ENCODE measurements around the gene LTO1.

- TF ChIP-seq ZNF737 (CRISPR knock-in tag; IDR thresholded peaks at IDR 0.05; ENCODE audit: borderline replicate concordance) (no peak), ZNF503 (CRISPR knock-in tag; IDR thresholded peaks at IDR 0.05) (no peak), ZNF563 (CRISPR knock-in tag; IDR thresholded peaks at IDR 0.05) (no peak), PRPF4 (IDR thresholded peaks at IDR 0.05; ENCODE audit: low read depth, low read length, poor library complexity, severe bottlenecking) (no peak), E2F1 (CRISPR knock-in tag; IDR thresholded peaks at IDR 0.05) (no peak), FOXP1 (IDR thresholded peaks at IDR 0.05) (no peak), FOXP1 (CRISPR knock-in tag; IDR thresholded peaks at IDR 0.05) (no peak), ARNTL (CRISPR knock-in tag; IDR thresholded peaks at IDR 0.05) (no peak)
- TF ChIP-seq, protein P1, sequence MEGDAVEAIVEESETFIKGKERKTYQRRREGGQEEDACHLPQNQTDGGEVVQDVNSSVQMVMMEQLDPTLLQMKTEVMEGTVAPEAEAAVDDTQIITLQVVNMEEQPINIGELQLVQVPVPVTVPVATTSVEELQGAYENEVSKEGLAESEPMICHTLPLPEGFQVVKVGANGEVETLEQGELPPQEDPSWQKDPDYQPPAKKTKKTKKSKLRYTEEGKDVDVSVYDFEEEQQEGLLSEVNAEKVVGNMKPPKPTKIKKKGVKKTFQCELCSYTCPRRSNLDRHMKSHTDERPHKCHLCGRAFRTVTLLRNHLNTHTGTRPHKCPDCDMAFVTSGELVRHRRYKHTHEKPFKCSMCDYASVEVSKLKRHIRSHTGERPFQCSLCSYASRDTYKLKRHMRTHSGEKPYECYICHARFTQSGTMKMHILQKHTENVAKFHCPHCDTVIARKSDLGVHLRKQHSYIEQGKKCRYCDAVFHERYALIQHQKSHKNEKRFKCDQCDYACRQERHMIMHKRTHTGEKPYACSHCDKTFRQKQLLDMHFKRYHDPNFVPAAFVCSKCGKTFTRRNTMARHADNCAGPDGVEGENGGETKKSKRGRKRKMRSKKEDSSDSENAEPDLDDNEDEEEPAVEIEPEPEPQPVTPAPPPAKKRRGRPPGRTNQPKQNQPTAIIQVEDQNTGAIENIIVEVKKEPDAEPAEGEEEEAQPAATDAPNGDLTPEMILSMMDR (CRISPR knock-in tag; IDR thresholded peaks at IDR 0.05): no peak
Measured at GRCh38 chr11:69645801-69646492, 29.2 kb downstream of the LTO1 start.

Measured in HepG2 (cell line).